ENCODE data around the gene CCDC141. TPM values are rescaled to one million over a fixed set of nuclear protein-coding genes. Genes with fewer than 3 reads are reported as not detected.

Gene CCDC141
- total RNA-seq, 2 donors from 2014 or later = 1.9 to 2.1 TPM

- Mint-ChIP-seq H3K9me3 (peaks cover 6% of the 10 kb centered on the region), H3K4me1 (no peaks in the 10 kb centered on the region), H3K27me3 (no peaks in the 10 kb centered on the region), H3K27ac (no peak overlapping the region), H3K36me3 (ENCODE audit: low read depth) (no peaks in the 10 kb centered on the region), H3K4me3 (no peak overlapping the region)
- ATAC-seq (replicated peaks) = no peak
Measured at GRCh38 chr2:178811901-178812300, 238.0 kb downstream of the CCDC141 start.

- Mint-ChIP-seq H3K9me3 (peaks cover 6% of the 10 kb centered on the region), H3K4me3 (no peak overlapping the region), H3K36me3 (ENCODE audit: low read depth) (no peaks in the 10 kb centered on the region), H3K27me3 (no peaks in the 10 kb centered on the region), H3K27ac (no peak overlapping the region), H3K4me1 (no peaks in the 10 kb centered on the region)
- ATAC-seq (replicated peaks) = no peak
Measured at GRCh38 chr2:178811045-178811444, 238.9 kb downstream of the CCDC141 start.

DNA sequence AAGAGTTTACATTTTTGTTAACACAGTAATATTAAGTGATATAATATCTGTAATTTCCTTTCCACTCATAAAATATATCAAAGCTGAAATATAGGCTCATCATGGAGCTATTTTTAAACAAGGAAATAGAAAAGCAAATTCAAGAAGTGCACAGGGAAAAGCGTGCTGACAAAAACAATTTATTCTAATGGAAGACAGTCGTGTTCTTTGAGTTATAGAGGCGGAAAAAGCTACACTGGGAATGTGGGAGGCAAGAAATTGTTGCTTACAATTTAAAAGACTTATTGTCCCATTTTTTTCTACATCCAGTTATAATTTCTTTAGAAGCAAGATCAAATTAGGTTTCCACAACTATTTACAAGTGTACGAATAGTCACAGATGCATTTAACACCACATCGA is 239.5 kb downstream of the CCDC141 start:
- ATAC-seq (replicated peaks) = no peak
- Mint-ChIP-seq H3K36me3 (ENCODE audit: low read depth) (no peaks in the 10 kb centered on the region), H3K27ac (no peak overlapping the region), H3K27me3 (no peaks in the 10 kb centered on the region), H3K9me3 (peaks cover 6% of the 10 kb centered on the region), H3K4me1 (no peaks in the 10 kb centered on the region), H3K4me3 (no peak overlapping the region)

- H3K4me3 Mint-ChIP-seq = no peak within 1 kb of the TSS
- H3K4me1 Mint-ChIP-seq = no peaks in the 10 kb centered on the region
- no peaks in the 10 kb centered on the region for H3K36me3 Mint-ChIP-seq (ENCODE audit: low read depth)
- no peak within 1 kb of the TSS for H3K27ac Mint-ChIP-seq
- ATAC-seq (replicated peaks) = no peak
- H3K9me3 Mint-ChIP-seq = peaks cover 6% of the 10 kb centered on the region
- no peaks in the 10 kb centered on the region for H3K27me3 Mint-ChIP-seq
Measured at GRCh38 chr2:178807227-178808008, 242.5 kb downstream of the CCDC141 start, which contains the start of gene TTN. Gene TTN (minus strand): TSS chr2:178807423. CDS start chr2:178804642, 2,781 bp downstream.

DNA sequence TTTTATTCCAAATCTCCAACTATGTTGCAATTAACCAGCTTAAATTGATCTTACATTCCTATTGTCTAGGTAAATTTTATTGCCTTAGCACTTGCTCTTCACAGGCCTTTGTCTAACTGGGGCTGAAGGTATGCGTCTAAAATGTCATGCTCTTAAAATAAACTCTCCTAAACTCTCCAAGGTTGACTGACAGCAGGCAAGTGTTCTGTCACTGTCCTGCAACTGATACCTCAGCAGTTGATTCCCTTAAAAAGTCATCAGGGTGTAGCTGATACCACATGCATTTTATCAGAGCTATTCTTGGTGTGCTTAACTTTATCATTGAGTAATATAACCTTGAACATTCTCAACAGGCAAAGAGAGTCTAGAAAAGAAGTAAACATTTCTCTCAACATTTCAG is 243.4 kb downstream of the CCDC141 start:
- H3K4me3 Mint-ChIP-seq = no peak overlapping the region

DNA sequence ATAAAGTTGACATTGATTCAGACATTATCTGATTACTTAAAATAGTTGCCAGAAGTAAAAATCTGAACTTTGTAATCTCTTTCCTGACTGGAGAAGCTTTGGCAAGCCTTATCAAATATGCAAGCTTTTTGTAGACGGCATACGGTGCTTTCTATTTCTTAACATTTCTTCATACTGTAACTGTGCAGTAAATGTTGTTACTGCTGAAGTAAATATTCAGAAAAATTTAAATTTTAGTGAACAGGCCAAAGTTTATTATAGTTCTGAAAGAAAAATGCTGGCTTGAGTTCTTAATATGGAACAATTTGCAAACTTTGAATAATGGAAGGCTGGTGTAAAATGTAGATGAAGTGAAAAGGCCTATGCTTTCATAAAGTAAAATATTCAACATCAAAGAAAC is 244.5 kb downstream of the CCDC141 start:
- no peak for ATAC-seq (replicated peaks)
- Mint-ChIP-seq H3K4me1 (no peaks in the 10 kb centered on the region), H3K27me3 (no peaks in the 10 kb centered on the region), H3K4me3 (no peak overlapping the region), H3K36me3 (ENCODE audit: low read depth) (no peaks in the 10 kb centered on the region), H3K27ac (no peak overlapping the region), H3K9me3 (peaks cover 6% of the 10 kb centered on the region)

More for the DNA sequence above, 243.4 kb downstream of the CCDC141 start:
- Mint-ChIP-seq H3K36me3 (ENCODE audit: low read depth) (no peaks in the 10 kb centered on the region), H3K4me1 (no peaks in the 10 kb centered on the region), H3K27ac (no peak overlapping the region), H3K27me3 (no peaks in the 10 kb centered on the region), H3K9me3 (peaks cover 6% of the 10 kb centered on the region)
- ATAC-seq (replicated peaks) = no peak

- no peak overlapping the region for H3K27ac Mint-ChIP-seq
- H3K4me1 Mint-ChIP-seq = no peaks in the 10 kb centered on the region
- H3K9me3 Mint-ChIP-seq = no peaks in the 10 kb centered on the region
- ATAC-seq (replicated peaks) = no peak
- no peaks in the 10 kb centered on the region for H3K36me3 Mint-ChIP-seq (ENCODE audit: low read depth)
- no peaks in the 10 kb centered on the region for H3K27me3 Mint-ChIP-seq
- H3K4me3 Mint-ChIP-seq = no peak overlapping the region
Measured at GRCh38 chr2:178804791-178805190, 245.1 kb downstream of the CCDC141 start.

DNA sequence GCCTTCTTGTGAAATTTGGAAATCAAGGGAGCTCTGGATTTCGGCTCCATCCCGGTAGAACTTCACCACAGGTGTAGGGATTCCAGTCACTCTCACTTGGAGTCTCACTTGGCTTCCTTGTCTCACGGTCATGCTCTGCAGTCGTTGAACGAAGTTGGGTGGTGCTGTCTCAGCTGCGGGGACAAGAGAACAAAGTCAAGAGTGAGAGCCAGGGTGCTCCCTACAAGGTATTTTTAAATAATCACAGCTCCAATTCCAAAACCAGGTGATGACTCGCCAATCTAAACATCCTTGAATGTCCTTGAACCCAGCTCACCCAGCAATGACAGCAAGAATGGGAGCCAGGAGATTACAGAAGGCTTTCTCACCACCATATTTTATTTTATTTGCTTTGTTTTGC is 249.4 kb downstream of the CCDC141 start:
- Mint-ChIP-seq H3K4me1 (no peaks in the 10 kb centered on the region), H3K27ac (no peak overlapping the region), H3K27me3 (no peaks in the 10 kb centered on the region), H3K4me3 (no peak overlapping the region), H3K36me3 (ENCODE audit: low read depth) (no peaks in the 10 kb centered on the region), H3K9me3 (no peaks in the 10 kb centered on the region)
- no peak for ATAC-seq (replicated peaks)

GRCh38 chr2:178799305-178799704 is 250.6 kb downstream of the CCDC141 start:
- Mint-ChIP-seq H3K4me1 (no peaks in the 10 kb centered on the region), H3K27ac (no peak overlapping the region), H3K27me3 (no peaks in the 10 kb centered on the region), H3K9me3 (no peaks in the 10 kb centered on the region), H3K36me3 (ENCODE audit: low read depth) (no peaks in the 10 kb centered on the region), H3K4me3 (no peak overlapping the region)
- ATAC-seq (replicated peaks) = no peak

GRCh38 chr2:178796079-178796677 is 253.8 kb downstream of the CCDC141 start:
- no peaks in the 10 kb centered on the region for H3K27me3 Mint-ChIP-seq
- H3K4me1 Mint-ChIP-seq = no peaks in the 10 kb centered on the region
- no peak overlapping the region for H3K27ac Mint-ChIP-seq
- H3K36me3 Mint-ChIP-seq (ENCODE audit: low read depth) = no peaks in the 10 kb centered on the region
- no peaks in the 10 kb centered on the region for H3K9me3 Mint-ChIP-seq
- ATAC-seq (replicated peaks) = no peak
- no peak overlapping the region for H3K4me3 Mint-ChIP-seq

- no peak overlapping the region for H3K27ac Mint-ChIP-seq
- ATAC-seq (replicated peaks) = no peak
- H3K27me3 Mint-ChIP-seq = no peaks in the 10 kb centered on the region
- H3K4me1 Mint-ChIP-seq = no peaks in the 10 kb centered on the region
- H3K9me3 Mint-ChIP-seq = no peaks in the 10 kb centered on the region
- H3K4me3 Mint-ChIP-seq = no peak overlapping the region
- no peaks in the 10 kb centered on the region for H3K36me3 Mint-ChIP-seq (ENCODE audit: low read depth)
Measured at GRCh38 chr2:178787934-178788333, 262.0 kb downstream of the CCDC141 start.

DNA sequence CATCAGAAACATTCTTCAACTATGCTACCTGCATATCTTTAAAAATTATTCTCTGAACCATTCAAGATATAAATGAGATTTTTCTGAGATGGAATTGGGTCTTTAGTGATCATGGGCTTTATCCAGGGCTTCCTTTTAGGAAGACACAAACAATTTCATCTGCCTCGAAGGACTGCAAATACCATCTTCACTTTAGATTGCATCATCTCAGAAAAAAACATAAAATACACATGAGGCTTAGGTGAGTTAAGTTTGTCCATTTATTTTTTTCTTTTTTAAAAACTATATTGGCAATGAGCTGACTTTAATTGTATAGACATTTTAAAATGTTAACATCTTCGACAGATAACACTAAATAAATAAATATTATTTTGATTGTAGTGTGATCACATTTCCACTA is 262.8 kb downstream of the CCDC141 start:
- H3K4me3 Mint-ChIP-seq = no peak overlapping the region
- no peak overlapping the region for H3K27ac Mint-ChIP-seq
- H3K27me3 Mint-ChIP-seq = no peaks in the 10 kb centered on the region

DNA sequence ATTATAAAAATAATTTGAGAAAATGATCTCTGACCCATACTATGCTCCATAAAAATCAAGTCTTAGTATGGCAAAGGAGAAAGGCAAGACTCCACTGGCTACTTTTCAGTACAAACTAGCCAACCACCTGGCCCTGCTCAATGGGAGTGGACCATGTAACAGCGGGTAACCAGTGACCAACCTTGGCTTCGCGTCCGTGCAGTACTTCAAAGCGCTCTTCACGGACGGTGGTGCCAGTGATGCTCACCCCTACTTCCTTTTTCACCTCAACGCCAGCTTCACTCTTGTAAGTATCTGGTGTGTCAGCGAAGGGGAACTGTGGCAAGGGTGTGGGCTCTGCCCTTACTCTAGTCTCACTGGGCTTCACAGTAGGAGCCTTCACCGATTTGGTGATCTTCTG is 266.0 kb downstream of the CCDC141 start:
- no peaks in the 10 kb centered on the region for H3K9me3 Mint-ChIP-seq
- H3K36me3 Mint-ChIP-seq (ENCODE audit: low read depth) = no peaks in the 10 kb centered on the region
- no peaks in the 10 kb centered on the region for H3K4me1 Mint-ChIP-seq
- ATAC-seq (replicated peaks) = no peak
- H3K27ac Mint-ChIP-seq = no peak overlapping the region
- no peaks in the 10 kb centered on the region for H3K27me3 Mint-ChIP-seq
- no peak overlapping the region for H3K4me3 Mint-ChIP-seq

More for the DNA sequence above, 262.8 kb downstream of the CCDC141 start:
- Mint-ChIP-seq H3K9me3 (no peaks in the 10 kb centered on the region), H3K4me1 (no peaks in the 10 kb centered on the region), H3K36me3 (ENCODE audit: low read depth) (no peaks in the 10 kb centered on the region)
- ATAC-seq (replicated peaks) = no peak

DNA sequence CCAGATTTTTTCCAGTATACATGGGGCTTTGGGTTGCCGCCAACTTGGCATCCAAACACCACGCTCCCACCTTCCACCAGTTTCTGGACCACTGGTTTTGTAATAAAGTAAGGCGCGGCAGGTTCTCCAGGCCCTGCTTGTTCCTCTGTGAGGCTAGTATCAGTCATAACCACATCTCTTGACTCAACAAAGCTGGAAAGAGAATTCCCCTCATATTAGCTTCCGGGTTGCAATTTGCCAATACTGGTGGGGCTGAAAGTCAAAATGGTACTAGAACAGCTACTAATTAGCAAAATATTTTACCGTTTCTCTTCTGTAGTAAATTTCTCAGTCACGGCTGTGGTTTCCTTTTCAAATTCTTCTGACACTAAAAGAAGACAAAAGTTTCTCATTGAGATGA is 267.7 kb downstream of the CCDC141 start:
- Mint-ChIP-seq H3K4me3 (no peak overlapping the region), H3K27ac (no peak overlapping the region), H3K27me3 (no peaks in the 10 kb centered on the region), H3K36me3 (ENCODE audit: low read depth) (no peaks in the 10 kb centered on the region), H3K9me3 (no peaks in the 10 kb centered on the region), H3K4me1 (no peaks in the 10 kb centered on the region)
- ATAC-seq (replicated peaks) = no peak
